ENCODE measurements around the gene LRRC75B. TPM values are rescaled to one million over a fixed set of nuclear protein-coding genes. Genes with fewer than 3 reads are reported as not detected.
A peak's percentile ranks its signal among the peaks of the same experiment; 100 is the strongest.
"Not testable (repeated sequence)": the region's sequence is repeated elsewhere in the genome, so short reads cannot be mapped to it uniquely, and the experiment has no call there.

Gene LRRC75B
- polyA plus RNA-seq, 1 donor from 2014 or later = 12.2 TPM

DNA sequence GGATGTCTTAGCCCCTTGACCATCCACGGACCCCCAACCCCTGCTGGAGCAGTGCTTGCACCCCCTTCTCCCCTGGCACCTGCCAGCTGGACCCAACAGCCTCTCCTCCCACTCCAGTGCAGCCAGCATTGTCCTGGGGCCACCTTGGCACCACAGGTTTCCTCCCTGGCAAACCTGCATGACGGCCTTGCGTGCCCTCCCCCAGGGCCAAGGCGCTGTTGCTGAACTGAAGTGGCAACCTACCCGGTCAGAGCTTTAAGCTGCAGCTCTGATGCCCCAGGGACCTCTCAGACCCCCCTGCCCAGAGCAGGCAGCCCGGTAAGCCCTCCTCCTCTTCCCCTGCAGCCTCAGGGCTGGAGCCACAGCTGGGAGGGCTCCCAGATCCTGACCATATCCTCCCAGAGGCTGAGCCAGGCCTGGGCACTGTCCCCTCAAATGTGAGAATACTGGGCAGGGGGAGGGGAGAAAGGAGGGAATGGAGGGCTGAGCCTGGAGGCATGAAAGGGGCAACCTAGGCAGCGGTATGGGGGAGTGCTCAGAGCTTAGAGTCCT is 1.8 kb upstream of the LRRC75B start:
- no peaks in the 10 kb centered on the region for H3K9me2 ChIP-seq (ENCODE audit: insufficient read depth, low read length)
- no peaks in the 10 kb centered on the region for H4K20me1 ChIP-seq (ENCODE audit: insufficient read depth)
- no peak overlapping the region for H3K9ac ChIP-seq (ENCODE audit: low read length)
- H3K79me2 ChIP-seq (replicated peaks; ENCODE audit: insufficient read depth, low read length) = no peaks in the 10 kb centered on the region
- TF ChIP-seq TAF1 (IDR thresholded peaks at IDR 0.05; ENCODE audit: low read depth) = no peak
- TF ChIP-seq EP300 (conservative IDR thresholded peaks at IDR 0.05; ENCODE audit: poor library complexity, severe bottlenecking) = no peak
- TF ChIP-seq RAD21 (conservative IDR thresholded peaks at IDR 0.05) = no peak
- TF ChIP-seq EZH2 (IDR thresholded peaks at IDR 0.05; ENCODE audit: borderline replicate concordance, insufficient read depth, low read length, poor library complexity, severe bottlenecking) = no peak
- no peak for TF ChIP-seq SMC3 (conservative IDR thresholded peaks at IDR 0.05; ENCODE audit: poor library complexity)
- TF ChIP-seq, protein P1, sequence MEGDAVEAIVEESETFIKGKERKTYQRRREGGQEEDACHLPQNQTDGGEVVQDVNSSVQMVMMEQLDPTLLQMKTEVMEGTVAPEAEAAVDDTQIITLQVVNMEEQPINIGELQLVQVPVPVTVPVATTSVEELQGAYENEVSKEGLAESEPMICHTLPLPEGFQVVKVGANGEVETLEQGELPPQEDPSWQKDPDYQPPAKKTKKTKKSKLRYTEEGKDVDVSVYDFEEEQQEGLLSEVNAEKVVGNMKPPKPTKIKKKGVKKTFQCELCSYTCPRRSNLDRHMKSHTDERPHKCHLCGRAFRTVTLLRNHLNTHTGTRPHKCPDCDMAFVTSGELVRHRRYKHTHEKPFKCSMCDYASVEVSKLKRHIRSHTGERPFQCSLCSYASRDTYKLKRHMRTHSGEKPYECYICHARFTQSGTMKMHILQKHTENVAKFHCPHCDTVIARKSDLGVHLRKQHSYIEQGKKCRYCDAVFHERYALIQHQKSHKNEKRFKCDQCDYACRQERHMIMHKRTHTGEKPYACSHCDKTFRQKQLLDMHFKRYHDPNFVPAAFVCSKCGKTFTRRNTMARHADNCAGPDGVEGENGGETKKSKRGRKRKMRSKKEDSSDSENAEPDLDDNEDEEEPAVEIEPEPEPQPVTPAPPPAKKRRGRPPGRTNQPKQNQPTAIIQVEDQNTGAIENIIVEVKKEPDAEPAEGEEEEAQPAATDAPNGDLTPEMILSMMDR (IDR thresholded peaks at IDR 0.05; ENCODE audit: poor library complexity, severe bottlenecking) = no peak
- TF ChIP-seq MXI1 (conservative IDR thresholded peaks at IDR 0.05; ENCODE audit: poor library complexity, severe bottlenecking) = no peak
- TF ChIP-seq, protein P2, sequence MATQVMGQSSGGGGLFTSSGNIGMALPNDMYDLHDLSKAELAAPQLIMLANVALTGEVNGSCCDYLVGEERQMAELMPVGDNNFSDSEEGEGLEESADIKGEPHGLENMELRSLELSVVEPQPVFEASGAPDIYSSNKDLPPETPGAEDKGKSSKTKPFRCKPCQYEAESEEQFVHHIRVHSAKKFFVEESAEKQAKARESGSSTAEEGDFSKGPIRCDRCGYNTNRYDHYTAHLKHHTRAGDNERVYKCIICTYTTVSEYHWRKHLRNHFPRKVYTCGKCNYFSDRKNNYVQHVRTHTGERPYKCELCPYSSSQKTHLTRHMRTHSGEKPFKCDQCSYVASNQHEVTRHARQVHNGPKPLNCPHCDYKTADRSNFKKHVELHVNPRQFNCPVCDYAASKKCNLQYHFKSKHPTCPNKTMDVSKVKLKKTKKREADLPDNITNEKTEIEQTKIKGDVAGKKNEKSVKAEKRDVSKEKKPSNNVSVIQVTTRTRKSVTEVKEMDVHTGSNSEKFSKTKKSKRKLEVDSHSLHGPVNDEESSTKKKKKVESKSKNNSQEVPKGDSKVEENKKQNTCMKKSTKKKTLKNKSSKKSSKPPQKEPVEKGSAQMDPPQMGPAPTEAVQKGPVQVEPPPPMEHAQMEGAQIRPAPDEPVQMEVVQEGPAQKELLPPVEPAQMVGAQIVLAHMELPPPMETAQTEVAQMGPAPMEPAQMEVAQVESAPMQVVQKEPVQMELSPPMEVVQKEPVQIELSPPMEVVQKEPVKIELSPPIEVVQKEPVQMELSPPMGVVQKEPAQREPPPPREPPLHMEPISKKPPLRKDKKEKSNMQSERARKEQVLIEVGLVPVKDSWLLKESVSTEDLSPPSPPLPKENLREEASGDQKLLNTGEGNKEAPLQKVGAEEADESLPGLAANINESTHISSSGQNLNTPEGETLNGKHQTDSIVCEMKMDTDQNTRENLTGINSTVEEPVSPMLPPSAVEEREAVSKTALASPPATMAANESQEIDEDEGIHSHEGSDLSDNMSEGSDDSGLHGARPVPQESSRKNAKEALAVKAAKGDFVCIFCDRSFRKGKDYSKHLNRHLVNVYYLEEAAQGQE (IDR thresholded peaks at IDR 0.05; ENCODE audit: borderline replicate concordance) = no peak
- TF ChIP-seq POLR2AphosphoS5 (IDR thresholded peaks at IDR 0.05) = no peak
- no peak overlapping the region for H3K4me2 ChIP-seq (ENCODE audit: low read length)
- no peaks in the 10 kb centered on the region for H3F3A ChIP-seq (ENCODE audit: insufficient read depth, low read length, poor library complexity, severe bottlenecking)
- H3K27me3 ChIP-seq (ENCODE audit: insufficient read depth, low read depth, low read length) = no peaks in the 10 kb centered on the region
- no peak overlapping the region for H3K27ac ChIP-seq (ENCODE audit: low read length)
- no peak overlapping the region for H3K4me3 ChIP-seq (ENCODE audit: low read length)
- no peaks in the 10 kb centered on the region for H3K36me3 ChIP-seq (ENCODE audit: insufficient read depth, low read length)
- H2AFZ ChIP-seq (ENCODE audit: low read depth, low read length) = no peak overlapping the region
- no peaks in the 10 kb centered on the region for H3K9me3 ChIP-seq (ENCODE audit: low read length)

DNA sequence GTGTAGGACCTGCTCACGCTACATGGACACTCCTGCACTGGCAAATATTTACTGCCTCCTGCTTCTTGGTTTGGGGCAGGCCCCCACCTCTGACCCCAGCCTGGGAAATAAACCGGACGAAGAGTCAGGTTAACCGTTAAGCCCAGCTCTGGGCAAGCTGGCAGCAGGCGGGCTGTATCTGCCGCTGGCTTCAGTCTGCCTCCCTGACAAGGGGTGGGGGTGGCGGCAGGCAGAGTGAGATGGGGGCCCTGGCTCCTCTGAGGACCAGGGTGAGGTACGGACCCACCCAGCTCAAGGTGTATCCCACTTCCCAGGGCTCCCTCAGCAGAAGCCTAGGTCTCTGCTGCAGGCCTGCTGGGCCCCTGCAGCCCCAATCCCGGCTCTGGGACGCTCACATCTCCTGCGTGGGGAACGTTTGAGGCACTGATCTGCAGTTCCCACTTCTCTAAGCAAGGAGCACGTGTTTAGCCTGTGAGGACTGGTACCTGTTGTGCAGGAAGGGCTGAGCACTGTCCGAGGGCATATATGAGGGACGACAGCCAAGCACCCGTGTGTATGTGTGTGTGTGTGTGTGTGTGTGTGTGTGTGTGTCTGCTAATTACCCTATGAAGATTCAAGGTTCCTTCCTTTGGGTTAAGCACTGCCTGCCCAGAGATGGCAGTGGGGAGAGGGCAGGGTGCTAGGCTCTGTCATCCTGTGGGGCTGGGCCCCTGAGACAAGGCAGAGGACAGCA is 1.1 kb upstream of the LRRC75B start:
- no peaks in the 10 kb centered on the region for H3K9me3 ChIP-seq (ENCODE audit: low read length)
- H3K27me3 ChIP-seq (ENCODE audit: insufficient read depth, low read depth, low read length) = no peaks in the 10 kb centered on the region
- no peak overlapping the region for H3K27ac ChIP-seq (ENCODE audit: low read length)
- no peaks in the 10 kb centered on the region for H3K9me2 ChIP-seq (ENCODE audit: insufficient read depth, low read length)
- no peaks in the 10 kb centered on the region for H4K20me1 ChIP-seq (ENCODE audit: insufficient read depth)
- no peak overlapping the region for H2AFZ ChIP-seq (ENCODE audit: low read depth, low read length)
- H3K9ac ChIP-seq (ENCODE audit: low read length) = no peak overlapping the region
- TF ChIP-seq EZH2 (IDR thresholded peaks at IDR 0.05; ENCODE audit: borderline replicate concordance, insufficient read depth, low read length, poor library complexity, severe bottlenecking) = no peak
- no peaks in the 10 kb centered on the region for H3F3A ChIP-seq (ENCODE audit: insufficient read depth, low read length, poor library complexity, severe bottlenecking)
- H3K4me3 ChIP-seq (ENCODE audit: low read length) = no peak overlapping the region
- no peaks in the 10 kb centered on the region for H3K36me3 ChIP-seq (ENCODE audit: insufficient read depth, low read length)
- H3K79me2 ChIP-seq (replicated peaks; ENCODE audit: insufficient read depth, low read length) = no peaks in the 10 kb centered on the region
- H3K4me2 ChIP-seq (ENCODE audit: low read length) = no peak overlapping the region

DNA sequence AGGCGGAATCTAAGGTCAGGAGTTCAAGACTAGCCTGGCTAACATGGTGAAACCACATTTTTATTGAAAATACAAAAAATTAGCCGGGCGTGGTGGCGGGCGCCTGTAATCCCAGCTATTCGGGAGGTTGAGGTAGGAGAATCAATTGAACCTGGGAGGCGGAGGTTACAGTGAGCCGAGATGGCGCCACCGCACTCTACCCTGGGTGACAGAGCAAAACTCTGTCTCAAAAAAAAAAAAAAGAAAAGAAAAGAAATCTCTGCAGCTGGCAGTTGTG is 624 bp upstream of the LRRC75B start:
- not testable (repeated sequence) for H3K36me3 ChIP-seq (ENCODE audit: insufficient read depth, low read length); H3K9me2 ChIP-seq (ENCODE audit: insufficient read depth, low read length); H3K4me2 ChIP-seq (ENCODE audit: low read length); H3F3A ChIP-seq (ENCODE audit: insufficient read depth, low read length, poor library complexity, severe bottlenecking); H3K27me3 ChIP-seq (ENCODE audit: insufficient read depth, low read depth, low read length); H3K9me3 ChIP-seq (ENCODE audit: low read length); H3K79me2 ChIP-seq (replicated peaks; ENCODE audit: insufficient read depth, low read length); H4K20me1 ChIP-seq (ENCODE audit: insufficient read depth); H3K27ac ChIP-seq (ENCODE audit: low read length)
- Histone ChIP-seq H3K9ac (ENCODE audit: low read length) (peak overlapping the region; percentile 64), H3K4me3 (ENCODE audit: low read length) (peak overlapping the region; percentile 57), H2AFZ (ENCODE audit: low read depth, low read length) (peak overlapping the region; percentile 60)

All from neural cell (in vitro differentiated cells).